DND-41 (cell line): Measurements from ENCODE around the gene YPEL1.

Source experiments
- ATAC-seq: fragments of 200-7000 bp; cut with Tn5 transposase; 3 replicates; pipeline ENCODE4 v1.9.1; 2021; ENCODE audit warnings: low read depth; ENCODE audit not compliant: insufficient read depth
- DNase-seq: peaks from one replicate; pipeline ENCODE4 v3.0.0-alpha.2; 2020
- H2AFZ ChIP-seq: 2 replicates; pipeline ENCODE4 v1.6.0; 2012; ENCODE audit warnings: low read depth, low read length
- H3K27ac ChIP-seq: 2 replicates; pipeline ENCODE4 v1.5.1; 2012; ENCODE audit warnings: low read length, inconsistent platforms
- H3K27me3 ChIP-seq: fragments of 200-600 bp; sonication (generic); 2 replicates; pipeline ENCODE4 v1.6.0; 2012; ENCODE audit warnings: low read length, mild to moderate bottlenecking, inconsistent platforms; ENCODE audit not compliant: insufficient read depth, poor library complexity
- H3K36me3 ChIP-seq: 2 replicates; pipeline ENCODE4 v1.5.1; 2012; ENCODE audit warnings: low read length, inconsistent platforms; ENCODE audit not compliant: insufficient read depth
- H3K4me1 ChIP-seq: 2 replicates; pipeline ENCODE4 v1.5.1; 2012; ENCODE audit warnings: mild to moderate bottlenecking, low read length; ENCODE audit not compliant: insufficient read depth
- H3K4me2 ChIP-seq: 2 replicates; pipeline ENCODE4 v1.6.0; 2012; ENCODE audit warnings: mild to moderate bottlenecking, moderate library complexity, low read length, inconsistent platforms; ENCODE audit not compliant: insufficient read depth
- H3K4me3 ChIP-seq, 2 experiments: fragments of 200-600 bp in 1 of 2; shearing (Covaris generic) in 1 of 2; 2 replicates each; pipeline ENCODE4 v1.5.1; 2012 to 2016; ENCODE audit warnings: inconsistent platforms in 2 of 2, low read length in 2 of 2, mild to moderate bottlenecking in 2 of 2, low read depth in 1 of 2, moderate library complexity in 1 of 2
- H3K79me2 ChIP-seq: 2 replicates; pipeline ENCODE4 v1.6.0; 2012; ENCODE audit warnings: low read length, inconsistent platforms; ENCODE audit not compliant: insufficient read depth
- H3K9ac ChIP-seq: 2 replicates; pipeline ENCODE4 v1.6.0; 2012; ENCODE audit warnings: low read depth, mild to moderate bottlenecking, inconsistent platforms, low read length, moderate library complexity
- H3K9me3 ChIP-seq: 2 replicates; pipeline ENCODE4 v1.5.1; 2012; ENCODE audit warnings: low read length, moderate library complexity, mild to moderate bottlenecking, inconsistent platforms; ENCODE audit not compliant: insufficient read depth, severe bottlenecking
- H4K20me1 ChIP-seq: 2 replicates; pipeline ENCODE4 v1.6.0; 2012; ENCODE audit warnings: low read length; ENCODE audit not compliant: insufficient read depth
- CTCF ChIP-seq: IDR thresholded peaks from 2 replicates; pipeline ENCODE4 v1.5.1; 2012; ENCODE audit warnings: borderline replicate concordance, low read length, moderate library complexity, mild to moderate bottlenecking; ENCODE audit not compliant: poor library complexity, severe bottlenecking; ENCODE audit errors: extremely low read depth
- EZH2 ChIP-seq: IDR thresholded peaks from 3 replicates; pipeline ENCODE4 v1.6.1; 2012; ENCODE audit warnings: borderline replicate concordance, low read depth, mild to moderate bottlenecking, moderate library complexity, low read length, inconsistent platforms; ENCODE audit not compliant: severe bottlenecking

YPEL1 gene

DNA sequence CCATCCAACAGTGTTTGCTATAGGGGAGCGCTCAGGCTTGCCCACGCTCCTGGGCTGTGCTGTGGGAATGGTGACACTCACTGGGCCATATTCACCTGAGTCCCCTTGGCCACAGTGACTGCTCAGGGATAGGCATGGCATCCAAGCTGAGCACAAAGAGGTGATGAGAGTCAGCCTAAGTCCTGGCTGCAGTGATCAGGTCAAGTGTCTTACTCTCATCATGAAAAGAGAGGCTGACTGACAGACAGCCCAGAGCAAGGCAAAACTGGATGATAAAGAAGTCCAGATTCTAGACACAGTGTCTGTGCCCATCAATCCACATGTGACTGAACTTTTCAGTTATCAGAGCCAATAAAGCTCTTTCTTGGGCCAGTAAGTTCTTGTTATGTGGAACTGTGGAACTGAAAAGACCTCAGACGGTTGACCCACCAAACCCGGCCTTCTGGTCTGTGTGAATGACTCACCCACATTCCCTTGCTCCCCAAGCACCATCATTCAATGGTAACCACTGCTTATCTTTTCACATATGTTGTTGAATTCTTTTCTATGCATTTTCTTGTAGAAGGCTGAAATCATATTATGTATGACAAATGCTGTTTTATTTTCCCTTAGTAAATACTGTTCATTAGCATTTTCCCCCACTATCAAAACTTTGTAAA lies 43.2 kb upstream of the YPEL1 start:
- no peak for TF ChIP-seq CTCF
- no peak for ATAC-seq
- no peak overlapping the region for H3K27ac ChIP-seq
- H3K4me1 ChIP-seq = no peaks in the 10 kb centered on the region
- no peak overlapping the region for H2AFZ ChIP-seq
- no peak overlapping the region for H3K4me3 ChIP-seq
- no peak overlapping the region for H3K4me2 ChIP-seq
- no peaks in the 10 kb centered on the region for H3K9me3 ChIP-seq
- no peaks in the 10 kb centered on the region for H3K27me3 ChIP-seq
- H3K79me2 ChIP-seq = peaks cover 11% of the 10 kb centered on the region
- no peak overlapping the region for H3K9ac ChIP-seq
- 0 out of 2 replicates have a peak, but pooled peaks cover 7% of the 10 kb centered on the region for H4K20me1 ChIP-seq
- H3K36me3 ChIP-seq = peaks cover 64% of the 10 kb centered on the region
- no peak for DNase-seq

DNA sequence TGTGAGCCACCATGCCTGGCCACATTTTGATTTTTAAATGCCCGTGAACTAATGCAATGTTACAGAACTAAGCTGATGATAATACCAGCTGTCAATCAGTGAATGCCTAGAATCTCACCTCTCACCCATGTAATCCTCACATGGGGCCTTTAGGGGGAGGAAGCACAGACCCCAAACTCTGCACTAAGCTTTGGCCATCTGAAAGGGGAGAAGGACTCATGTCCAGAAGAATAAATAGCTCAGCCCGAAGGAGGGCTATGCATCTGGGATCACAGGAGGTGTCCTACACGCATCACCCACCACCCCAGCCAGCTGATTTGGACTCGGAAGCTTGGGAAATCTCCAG lies 36.0 kb upstream of the YPEL1 start:
- Histone ChIP-seq H3K9me3 (no peaks in the 10 kb centered on the region), H3K9ac (no peak overlapping the region), H3K79me2 (no peaks in the 10 kb centered on the region), H3K27ac (no peak overlapping the region), H3K27me3 (no peaks in the 10 kb centered on the region), H2AFZ (no peak overlapping the region), H3K4me1 (no peaks in the 10 kb centered on the region), H3K4me3 (no peak overlapping the region), H3K36me3 (peaks cover 74% of the 10 kb centered on the region), H4K20me1 (peaks cover 3% of the 10 kb centered on the region; the same call in 1 of the 2 replicates), H3K4me2 (no peak overlapping the region)
- DNase-seq (no peak), ATAC-seq (no peak)
- TF ChIP-seq CTCF (no peak), EZH2 (no peak)

DNA sequence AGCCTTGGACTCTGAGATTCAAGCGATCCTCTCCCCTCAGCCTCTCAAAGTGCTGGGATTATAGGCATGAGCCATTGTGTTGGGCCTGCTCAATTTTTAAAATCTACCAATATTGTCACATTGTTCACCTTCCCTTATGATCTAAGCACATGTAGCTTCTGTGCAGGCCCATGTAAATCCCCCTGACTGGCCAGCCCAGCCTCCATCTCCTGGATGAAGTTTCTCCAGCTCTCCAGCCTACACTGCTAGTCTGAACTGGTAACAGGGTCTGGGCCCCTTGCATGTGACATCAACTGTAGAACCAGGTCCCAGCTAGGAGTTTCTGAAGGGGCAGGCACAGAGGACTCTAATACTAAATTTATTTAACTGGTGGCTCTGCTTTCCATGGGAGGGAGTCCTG lies 32.8 kb upstream of the YPEL1 start:
- Histone ChIP-seq H3K4me3 (no peak overlapping the region), H3K27me3 (no peaks in the 10 kb centered on the region), H3K79me2 (no peaks in the 10 kb centered on the region), H2AFZ (no peak overlapping the region), H3K9me3 (no peaks in the 10 kb centered on the region), H3K36me3 (peaks cover 95% of the 10 kb centered on the region), H3K4me2 (no peak overlapping the region), H3K27ac (no peak overlapping the region), H4K20me1 (no peaks in the 10 kb centered on the region; the same call in 1 of the 2 replicates), H3K4me1 (no peaks in the 10 kb centered on the region), H3K9ac (no peak overlapping the region)
- no peak for TF ChIP-seq CTCF
- TF ChIP-seq EZH2 = no peak
- ATAC-seq (no peak), DNase-seq (no peak)
